SK-N-SH (cell line): ENCODE measurements around the gene STEAP3.

ENCODE experiments used
- CTCF ChIP-seq: fragments of 200-600 bp; sonication (generic); IDR thresholded peaks from 2 replicates; pipeline ENCODE4 v1.6.1; 2017; ENCODE audit warnings: antibody characterized with exemption, mild to moderate bottlenecking, moderate library complexity
- ELF1 ChIP-seq: IDR thresholded peaks from 2 replicates; pipeline ENCODE4 v1.4.0; 2012
- EP300 ChIP-seq, 2 experiments: IDR thresholded peaks; 2 replicates each; pipeline versions ENCODE4 v1.4.0 to v1.6.1; 2012; ENCODE audit warnings: borderline replicate concordance in 1 of 2, low read depth in 1 of 2, low read length in 1 of 2
- JUND ChIP-seq: IDR thresholded peaks from 2 replicates; pipeline ENCODE4 v1.4.0; 2012
- PBX3 ChIP-seq: IDR thresholded peaks from 2 replicates; pipeline ENCODE4; 2012
- POLR2AphosphoS5 ChIP-seq: IDR thresholded peaks from 2 replicates; pipeline ENCODE4 v1.6.1; 2012; ENCODE audit warnings: low read depth, low read length
- REST ChIP-seq: IDR thresholded peaks from 2 replicates; pipeline ENCODE4 v1.6.1; 2012; ENCODE audit warnings: mild to moderate bottlenecking, low read depth, low read length, moderate library complexity

DNA sequence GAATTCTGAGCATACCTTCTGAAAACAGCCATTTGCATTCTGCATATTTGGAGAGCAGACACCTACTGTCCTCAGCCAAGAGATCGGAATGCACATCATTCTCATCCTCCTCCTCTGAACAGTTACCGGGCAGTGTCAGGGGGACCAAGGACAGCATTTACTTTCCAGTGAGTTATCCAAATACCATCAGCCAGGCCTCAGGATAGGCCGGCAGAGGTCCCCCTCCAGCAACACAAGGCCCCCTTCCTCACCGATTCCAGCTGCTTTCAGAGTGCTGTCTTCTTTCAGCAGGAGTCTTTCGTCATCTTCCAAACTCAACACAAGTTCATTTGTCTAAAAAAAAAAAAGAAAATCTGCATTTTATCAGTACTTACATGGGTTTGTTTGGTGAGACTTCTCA is 87.7 kb downstream of the STEAP3 start:
- no peak for TF ChIP-seq JUND
- no peak for TF ChIP-seq REST
- TF ChIP-seq ELF1 = no peak
- TF ChIP-seq EP300 (IDR thresholded peaks at IDR 0.05; ENCODE audit: borderline replicate concordance in 1 of 2, low read depth in 1 of 2, low read length in 1 of 2) = no peak
- no peak for TF ChIP-seq POLR2AphosphoS5
- no peak for TF ChIP-seq PBX3
- no peak for TF ChIP-seq CTCF
